Parathyroid adenoma (tissue), 2 donors: ENCODE data around the gene STIL.

Source experiments
- H2AFZ ChIP-seq: fragments of 300-600 bp; sonication (generic); one replicate; pipeline ENCODE4 v1.7.0; 2017; ENCODE audit warnings: antibody characterized with exemption, mild to moderate bottlenecking
- H3K27ac ChIP-seq: fragments of 300-600 bp; sonication (generic); one replicate; pipeline ENCODE4 v1.7.0; 2017
- H3K27me3 ChIP-seq: fragments of 300-600 bp; sonication (generic); one replicate; pipeline ENCODE4 v1.7.0; 2017; ENCODE audit warnings: low read length; ENCODE audit not compliant: control insufficient read depth, insufficient read depth
- H3K36me3 ChIP-seq: fragments of 300-600 bp; sonication (generic); one replicate; pipeline ENCODE4 v1.7.0; 2017; ENCODE audit warnings: low read length; ENCODE audit not compliant: control insufficient read depth, insufficient read depth
- H3K4me1 ChIP-seq: fragments of 300-600 bp; sonication (generic); one replicate; pipeline ENCODE4 v1.7.0; 2017; ENCODE audit warnings: control low read depth
- H3K4me2 ChIP-seq: fragments of 300-600 bp; sonication (generic); one replicate; pipeline ENCODE4 v1.7.0; 2017; ENCODE audit warnings: low read length
- H3K4me3 ChIP-seq: fragments of 300-600 bp; sonication (generic); one replicate; pipeline ENCODE4 v1.7.0; 2017; ENCODE audit warnings: low read depth, low read length
- H3K79me2 ChIP-seq: fragments of 300-600 bp; sonication (generic); one replicate; pipeline ENCODE4 v1.7.0; 2017; ENCODE audit warnings: control low read depth
- H3K9ac ChIP-seq: fragments of 300-600 bp; sonication (generic); one replicate; pipeline ENCODE4 v1.7.0; 2017; ENCODE audit warnings: mild to moderate bottlenecking
- H3K9me3 ChIP-seq: fragments of 300-600 bp; sonication (generic); one replicate; pipeline ENCODE4 v1.7.0; 2017; ENCODE audit warnings: low read length; ENCODE audit not compliant: control insufficient read depth
- CTCF ChIP-seq: fragments of 300-600 bp; sonication (generic); IDR thresholded peaks from one replicate; pipeline ENCODE4 v1.7.0; 2017; ENCODE audit warnings: antibody characterized with exemption, mild to moderate bottlenecking
- donor health status: primary hyperparathyroidism.

STIL gene

GRCh38 chr1:47334765-47335435 is 21.0 kb upstream of the STIL start:
- Histone ChIP-seq H3K36me3 (no peaks in the 10 kb centered on the region), H3K4me2 (peak overlapping the region; percentile 94), H2AFZ (peak overlapping the region; percentile 86), H3K4me3 (peak overlapping the region; percentile 97), H3K9ac (peak overlapping the region; percentile 37), H3K27ac (peak overlapping the region; percentile 92), H3K4me1 (peaks cover 5% of the 10 kb centered on the region), H3K27me3 (no peaks in the 10 kb centered on the region), H3K9me3 (no peaks in the 10 kb centered on the region), H3K79me2 (peaks cover 11% of the 10 kb centered on the region)
- no peak for TF ChIP-seq CTCF

- peak overlapping the region; percentile 92 for H3K27ac ChIP-seq
- peaks cover 5% of the 10 kb centered on the region for H3K4me1 ChIP-seq
- H2AFZ ChIP-seq: peak overlapping the region; percentile 87
- H3K36me3 ChIP-seq: no peaks in the 10 kb centered on the region
- H3K9me3 ChIP-seq: no peaks in the 10 kb centered on the region
- TF ChIP-seq CTCF: peak; percentile 25
- peak overlapping the region; percentile 84 for H3K9ac ChIP-seq
- H3K27me3 ChIP-seq: no peaks in the 10 kb centered on the region
- peaks cover 9% of the 10 kb centered on the region for H3K79me2 ChIP-seq
- H3K4me2 ChIP-seq: peak overlapping the region; percentile 94
- peak overlapping the region; percentile 97 for H3K4me3 ChIP-seq
Measured at GRCh38 chr1:47333922-47334764, 20.2 kb upstream of the STIL start.

GRCh38 chr1:47333578-47333921 is 19.6 kb upstream of the STIL start, which contains the start of gene CMPK1:
CMPK1 (plus strand) TSS chr1:47333790; CDS start chr1:47333946, 156 bp downstream.
- H3K79me2 ChIP-seq: peaks cover 9% of the 10 kb centered on the region
- peak within 1 kb of the TSS; percentile 92 for H3K27ac ChIP-seq
- no peaks in the 10 kb centered on the region for H3K36me3 ChIP-seq
- H3K27me3 ChIP-seq: no peaks in the 10 kb centered on the region
- H3K4me1 ChIP-seq: peaks cover 5% of the 10 kb centered on the region
- H3K4me2 ChIP-seq: peak within 1 kb of the TSS; percentile 94
- no peak for TF ChIP-seq CTCF
- peak within 1 kb of the TSS; percentile 87 for H2AFZ ChIP-seq
- no peaks in the 10 kb centered on the region for H3K9me3 ChIP-seq
- H3K9ac ChIP-seq: peak within 1 kb of the TSS; percentile 84
- peak within 1 kb of the TSS; percentile 97 for H3K4me3 ChIP-seq

GRCh38 chr1:47332779-47333577 is 19.0 kb upstream of the STIL start:
- Histone ChIP-seq H3K4me3 (peak overlapping the region; percentile 97), H2AFZ (peak overlapping the region; percentile 72), H3K9ac (no peak overlapping the region), H3K4me2 (peak overlapping the region; percentile 89), H3K27me3 (no peaks in the 10 kb centered on the region), H3K27ac (peak overlapping the region; percentile 92), H3K79me2 (peaks cover 9% of the 10 kb centered on the region), H3K9me3 (no peaks in the 10 kb centered on the region), H3K4me1 (peaks cover 5% of the 10 kb centered on the region), H3K36me3 (no peaks in the 10 kb centered on the region)
- no peak for TF ChIP-seq CTCF
